Prostate gland (tissue), 2 donors: ENCODE data around the gene MPPED2.

ENCODE experiments used
- CTCF ChIP-seq, 4 experiments: fragments of 200-600 bp in 2 of 4; fragments of 450-650 bp in 2 of 4; sonication (generic) in 2 of 4; IDR thresholded peaks; 1 replicate in 3 of 4; 2 replicates in 1 of 4; pipeline ENCODE4 v1.5.1; 2016 to 2019; ENCODE audit warnings: antibody characterized with exemption in 4 of 4, mild to moderate bottlenecking in 2 of 4, moderate library complexity in 2 of 4
- POLR2A ChIP-seq: fragments of 450-650 bp; IDR thresholded peaks from one replicate; pipeline ENCODE4 v1.6.1; 2016; ENCODE audit warnings: antibody characterized with exemption, mild to moderate bottlenecking
- POLR2AphosphoS5 ChIP-seq: sonication (generic); formaldehyde crosslinking; IDR thresholded peaks from one replicate; pipeline ENCODE4 v1.6.1; 2017; ENCODE audit warnings: antibody characterized with exemption

DNA sequence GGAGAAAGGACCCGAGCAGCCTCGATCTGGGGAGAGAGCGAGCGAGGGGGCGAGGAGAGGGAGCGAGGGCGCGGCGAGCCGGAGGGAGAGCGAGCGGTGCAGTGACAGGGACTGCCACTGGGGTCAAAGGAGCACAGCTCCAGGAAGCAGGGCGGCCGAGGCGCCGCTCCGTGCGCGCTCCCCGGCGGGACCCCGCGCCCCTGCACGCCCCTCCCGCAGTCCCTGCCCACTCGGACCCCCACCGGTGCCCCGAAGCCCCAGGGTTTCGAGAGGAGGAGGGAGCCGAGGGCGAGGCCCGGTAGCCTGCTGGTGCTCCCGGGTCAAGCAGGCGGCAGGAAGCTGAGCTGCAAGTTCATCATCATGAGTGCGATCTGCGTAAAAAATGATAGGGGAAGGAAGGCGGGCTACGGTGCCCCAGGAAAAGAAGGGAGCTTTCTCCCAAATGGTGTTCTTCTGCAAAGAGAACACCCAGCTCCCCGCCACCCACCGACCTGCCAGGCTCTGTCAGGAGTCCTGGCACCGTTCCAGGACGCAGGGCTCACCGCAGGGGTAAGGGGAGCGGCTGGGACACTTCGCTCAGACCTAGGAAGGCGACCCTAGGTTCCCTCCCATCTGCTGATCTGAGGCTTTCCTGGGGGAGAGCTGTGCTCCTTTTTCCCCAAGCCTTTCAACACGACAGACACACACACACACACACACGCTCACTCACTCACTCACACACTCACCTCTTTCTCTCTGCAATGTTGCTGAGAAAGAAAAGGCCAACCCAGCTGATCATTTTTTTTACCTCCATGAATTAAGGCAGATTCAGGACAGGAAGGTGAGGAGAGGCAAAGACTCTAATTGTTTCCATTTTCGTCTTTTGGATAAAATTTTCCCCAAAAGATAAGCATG, at the start of gene MPPED2:
- TF ChIP-seq CTCF (IDR thresholded peaks at IDR 0.05) (peak in 3 of 4 experiments; percentile 17 to 60 (median 55)), POLR2A (no peak), POLR2AphosphoS5 (no peak)
